ENCODE measurements around the gene SLC6A9. TPM values are rescaled to one million over a fixed set of nuclear protein-coding genes. Genes with fewer than 3 reads are reported as not detected.
A peak's percentile ranks its signal among the peaks of the same experiment; 100 is the strongest.

The SLC6A9 gene
- polyA plus RNA-seq, 2 of the 4 experiments (the other 2 are of a cell fraction): 9.0 to 17.7 TPM

GRCh38 chr1:43992232-43992995 lies 38.8 kb downstream of the SLC6A9 start:
- WGBS (ENCODE audit: missing lambda C conversion rate): 81% methylated on average over 10 of the region's 11 CpGs
- ChIA-PET CTCF (interaction anchor here (1.0 to 5.0 kb wide), 5 partner anchors 10 to 229 kb away, joined by 3 to 51 read pairs (median 18); no protein-coding TSS in a partner anchor), POLR2A (no interaction called here)
- Histone ChIP-seq H3K4me2 (peak overlapping the region; percentile 98), H3K4me3 (peak overlapping the region; percentile 84), H3K9me3 (no peaks in the 10 kb centered on the region), H3K4me1 (peaks cover 19% of the 10 kb centered on the region), H3K27ac (peak overlapping the region; percentile 87 to 89)
- no peak for TF ChIP-seq SREBF2 (IDR thresholded peaks at IDR 0.05)
- TF ChIP-seq, protein P1, sequence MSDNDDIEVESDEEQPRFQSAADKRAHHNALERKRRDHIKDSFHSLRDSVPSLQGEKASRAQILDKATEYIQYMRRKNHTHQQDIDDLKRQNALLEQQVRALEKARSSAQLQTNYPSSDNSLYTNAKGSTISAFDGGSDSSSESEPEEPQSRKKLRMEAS (IDR thresholded peaks at IDR 0.05): no peak
- TF ChIP-seq RFX5 (IDR thresholded peaks at IDR 0.05): no peak
- no peak for TF ChIP-seq FOXS1 (CRISPR knock-in tag; IDR thresholded peaks at IDR 0.05)
- no peak for TF ChIP-seq BHLHE40 (IDR thresholded peaks at IDR 0.05; ENCODE audit: low read depth, low read length)
- no peak for TF ChIP-seq TP53 (CRISPR knock-in tag; IDR thresholded peaks at IDR 0.05)
- no peak for TF ChIP-seq CEBPB (IDR thresholded peaks at IDR 0.05)
- no peak for DNase-seq (ENCODE audit: low read depth in 1 of 2, low spot score in 1 of 2)
- FAIRE-seq: no peak
- ATAC-seq: no peak

- ChIA-PET CTCF (interaction anchor here (3.0 to 5.0 kb wide), 4 partner anchors 14 to 228 kb away, joined by 12 to 51 read pairs (median 20); no protein-coding TSS in a partner anchor), POLR2A (no interaction called here)
- Histone ChIP-seq H3K4me2 (peak within 1 kb of the TSS; percentile 98), H3K4me3 (peak within 1 kb of the TSS; percentile 84), H3K27ac (peak within 1 kb of the TSS; percentile 87 to 89), H3K4me1 (peaks cover 27% of the 10 kb centered on the region), H3K9me3 (no peaks in the 10 kb centered on the region)
- peak; percentile 65 to 83 for DNase-seq (ENCODE audit: low read depth in 1 of 2, low spot score in 1 of 2)
- TF ChIP-seq BCL3 (IDR thresholded peaks at IDR 0.05): 0 out of 3 replicates have a peak, but pooled peaks have one; percentile 9
- TF ChIP-seq, protein P1 (IDR thresholded peaks at IDR 0.05): peak; percentile 79
- TF ChIP-seq HOXA7 (CRISPR knock-in tag; IDR thresholded peaks at IDR 0.05): no peak
- no peak for TF ChIP-seq ZFP36 (IDR thresholded peaks at IDR 0.05; ENCODE audit: borderline replicate concordance, partially characterized antibody)
- peak; percentile 43 for TF ChIP-seq POLR2A (IDR thresholded peaks at IDR 0.05; ENCODE audit: low read length)
- no peak for TF ChIP-seq ZNF302 (CRISPR knock-in tag; IDR thresholded peaks at IDR 0.05)
- no peak for TF ChIP-seq GATA3 (IDR thresholded peaks at IDR 0.05; ENCODE audit: borderline replicate concordance)
- peak; percentile 64; the same call in 1 of the 2 replicates for TF ChIP-seq NPAS2 (CRISPR knock-in tag; IDR thresholded peaks at IDR 0.05; ENCODE audit: borderline replicate concordance)
- TF ChIP-seq RFX5 (IDR thresholded peaks at IDR 0.05): no peak
- TF ChIP-seq BHLHE40 (IDR thresholded peaks at IDR 0.05; ENCODE audit: low read depth, low read length): peak; percentile 65
- TF ChIP-seq, protein P2, sequence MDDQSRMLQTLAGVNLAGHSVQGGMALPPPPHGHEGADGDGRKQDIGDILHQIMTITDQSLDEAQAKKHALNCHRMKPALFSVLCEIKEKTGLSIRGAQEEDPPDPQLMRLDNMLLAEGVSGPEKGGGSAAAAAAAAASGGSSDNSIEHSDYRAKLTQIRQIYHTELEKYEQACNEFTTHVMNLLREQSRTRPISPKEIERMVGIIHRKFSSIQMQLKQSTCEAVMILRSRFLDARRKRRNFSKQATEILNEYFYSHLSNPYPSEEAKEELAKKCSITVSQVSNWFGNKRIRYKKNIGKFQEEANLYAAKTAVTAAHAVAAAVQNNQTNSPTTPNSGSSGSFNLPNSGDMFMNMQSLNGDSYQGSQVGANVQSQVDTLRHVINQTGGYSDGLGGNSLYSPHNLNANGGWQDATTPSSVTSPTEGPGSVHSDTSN (IDR thresholded peaks at IDR 0.05): peak; percentile 17; the same call in 1 of the 2 replicates
- peak; percentile 29 for TF ChIP-seq E2F6 (IDR thresholded peaks at IDR 0.05; ENCODE audit: borderline replicate concordance, low read depth)
- no peak for TF ChIP-seq TP53 (CRISPR knock-in tag; IDR thresholded peaks at IDR 0.05)
- no peak for TF ChIP-seq CTCF (IDR thresholded peaks at IDR 0.05)
- TF ChIP-seq JUN (IDR thresholded peaks at IDR 0.05): peak in 1 of 2 experiments; percentile 66; a peak in 2 of 5 replicates
- TF ChIP-seq, protein P3, sequence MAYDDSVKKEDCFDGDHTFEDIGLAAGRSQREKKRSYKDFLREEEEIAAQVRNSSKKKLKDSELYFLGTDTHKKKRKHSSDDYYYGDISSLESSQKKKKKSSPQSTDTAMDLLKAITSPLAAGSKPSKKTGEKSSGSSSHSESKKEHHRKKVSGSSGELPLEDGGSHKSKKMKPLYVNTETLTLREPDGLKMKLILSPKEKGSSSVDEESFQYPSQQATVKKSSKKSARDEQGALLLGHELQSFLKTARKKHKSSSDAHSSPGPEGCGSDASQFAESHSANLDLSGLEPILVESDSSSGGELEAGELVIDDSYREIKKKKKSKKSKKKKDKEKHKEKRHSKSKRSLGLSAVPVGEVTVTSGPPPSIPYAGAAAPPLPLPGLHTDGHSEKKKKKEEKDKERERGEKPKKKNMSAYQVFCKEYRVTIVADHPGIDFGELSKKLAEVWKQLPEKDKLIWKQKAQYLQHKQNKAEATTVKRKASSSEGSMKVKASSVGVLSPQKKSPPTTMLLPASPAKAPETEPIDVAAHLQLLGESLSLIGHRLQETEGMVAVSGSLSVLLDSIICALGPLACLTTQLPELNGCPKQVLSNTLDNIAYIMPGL (CRISPR knock-in tag; IDR thresholded peaks at IDR 0.05; ENCODE audit: borderline replicate concordance): no peak
- no peak for TF ChIP-seq REST (IDR thresholded peaks at IDR 0.05)
- no peak for FAIRE-seq
- peak; percentile 73 to 87 for ATAC-seq
- 11% methylated on average over 9 of the region's 66 CpGs for WGBS (ENCODE audit: missing lambda C conversion rate)
Measured at GRCh38 chr1:43991476-43992231, 39.6 kb downstream of the SLC6A9 start, which contains the start of gene CCDC24. TSS of gene CCDC24 (plus strand) at chr1:43991599. CDS start at chr1:43991879, 280 bp downstream.
